Measurements from ENCODE around the gene CACNA2D3.
"Not testable (repeated sequence)": the region's sequence is repeated elsewhere in the genome, so short reads cannot be mapped to it uniquely, and the experiment has no call there.

The CACNA2D3 gene

DNA sequence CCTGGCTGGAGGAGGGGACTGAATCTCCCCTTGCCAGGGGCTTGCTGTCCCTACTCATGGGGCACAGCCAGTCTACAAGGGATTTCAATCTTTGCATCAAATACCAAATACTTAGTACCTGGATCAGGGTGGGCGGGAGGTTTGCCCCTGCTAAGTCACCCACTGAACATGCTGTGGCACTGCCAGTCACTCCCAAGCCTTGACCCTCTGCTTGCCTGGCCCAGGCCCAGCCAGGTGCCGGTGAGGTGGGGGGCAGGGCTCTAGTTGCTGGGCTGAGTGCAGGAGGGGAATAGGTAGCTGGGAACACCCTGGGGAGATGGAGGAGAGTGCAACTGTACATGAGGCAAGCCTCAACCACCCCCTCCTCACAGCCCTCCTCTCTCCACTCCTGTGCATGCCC, 941.8 kb downstream of the CACNA2D3 start:
- no peak for DNase-seq

DNA sequence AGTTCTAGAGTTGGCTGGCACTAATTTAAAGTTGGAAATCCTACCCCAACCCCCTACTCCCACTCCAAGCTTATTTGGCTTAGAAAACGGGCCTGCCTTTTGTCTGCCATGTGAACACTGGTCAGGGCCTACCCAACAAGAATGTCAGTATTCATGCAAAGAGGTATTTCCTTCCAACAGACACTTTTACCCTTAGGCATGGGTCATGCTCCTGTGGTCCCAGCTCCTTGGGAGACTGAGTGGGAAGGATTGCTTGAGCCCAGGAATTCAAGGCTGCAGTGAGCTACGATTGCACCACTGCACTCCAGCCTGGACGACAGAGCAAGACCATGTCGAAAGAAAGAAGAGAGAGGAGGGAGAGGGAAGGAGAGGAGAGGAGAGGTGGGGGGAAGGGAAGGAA, 943.0 kb downstream of the CACNA2D3 start:
- DNase-seq, result no peak

DNA sequence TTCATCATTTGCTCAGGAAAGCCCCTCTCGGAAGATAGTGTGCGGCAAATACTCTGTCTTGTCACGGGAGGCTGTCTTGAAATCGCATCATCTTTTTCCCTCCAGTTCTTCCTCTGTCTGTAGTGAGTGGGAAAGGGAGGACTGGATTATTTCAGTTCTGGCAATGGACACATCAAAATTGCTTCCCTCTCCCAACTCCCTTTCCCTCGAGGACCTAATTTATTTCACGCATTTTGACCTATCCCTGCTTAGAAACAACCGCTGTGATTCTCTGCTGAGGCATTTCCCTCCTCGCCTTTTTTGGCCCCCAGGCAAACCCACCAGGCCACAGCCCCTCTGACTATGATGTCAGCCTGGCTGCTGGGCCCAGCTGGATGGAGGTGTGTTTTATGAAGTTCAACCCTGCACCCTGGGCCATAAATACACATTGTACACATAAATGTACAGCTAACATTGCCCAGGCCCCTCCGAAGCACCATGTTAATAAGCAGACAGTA, 944.2 kb downstream of the CACNA2D3 start:
- DNase-seq, result no peak

DNA sequence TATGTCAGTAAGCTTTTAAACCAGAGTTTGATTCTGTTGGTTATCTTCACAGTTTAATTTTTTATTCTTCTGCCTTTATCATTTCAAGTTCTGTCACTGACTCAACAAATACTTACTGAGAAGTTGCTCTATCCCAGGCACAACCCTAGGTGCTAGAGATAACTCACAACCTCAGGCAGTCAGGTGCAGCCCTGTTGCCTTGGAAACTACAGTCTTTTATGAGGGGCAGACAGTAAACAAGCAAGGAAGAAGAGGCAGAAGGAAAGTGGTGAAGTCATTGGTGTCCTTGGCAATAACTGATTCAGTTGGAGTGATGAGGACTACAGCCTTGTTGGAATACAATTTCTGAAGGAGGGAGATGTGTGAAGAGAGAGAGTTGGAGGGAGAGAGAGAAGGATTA, 947.6 kb downstream of the CACNA2D3 start:
- DNase-seq, result no peak

DNA sequence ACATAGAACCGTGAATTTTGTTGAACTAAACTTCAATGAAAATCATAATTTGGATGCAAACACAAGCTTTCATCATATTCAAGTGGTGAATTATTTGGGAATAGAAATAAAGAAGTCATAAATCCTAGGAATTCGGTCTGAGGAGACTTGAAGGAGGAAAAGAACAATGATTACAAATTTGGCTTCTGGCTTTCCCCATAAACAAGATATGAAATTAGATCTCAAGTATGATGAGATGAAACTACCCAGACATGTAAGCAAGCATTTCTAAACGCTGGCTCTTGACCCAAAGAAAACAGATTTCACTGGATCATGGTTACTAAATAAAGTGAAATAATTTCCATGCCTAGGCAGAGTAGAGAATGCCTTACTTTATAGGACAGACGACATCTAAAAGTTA, 952.4 kb downstream of the CACNA2D3 start:
- no peak for DNase-seq

DNA sequence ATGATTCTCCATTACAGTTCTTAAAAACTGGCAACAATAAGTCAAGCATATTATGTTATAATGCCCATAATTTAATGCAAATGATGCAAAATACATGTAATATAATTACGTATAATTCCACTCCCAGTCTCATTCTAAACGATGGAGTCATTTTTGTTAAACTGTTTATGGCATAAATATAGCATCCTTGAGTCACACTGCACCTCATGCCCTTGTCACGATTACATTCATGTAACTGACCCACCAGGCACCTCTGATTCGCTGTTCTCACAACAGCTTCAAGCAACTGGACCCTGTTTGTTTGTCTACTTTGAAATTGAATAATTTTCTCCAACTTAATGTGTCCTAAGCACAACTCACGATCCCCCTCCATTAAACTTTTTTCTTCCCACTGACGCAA, 953.5 kb downstream of the CACNA2D3 start:
- DNase-seq, result no peak

DNA sequence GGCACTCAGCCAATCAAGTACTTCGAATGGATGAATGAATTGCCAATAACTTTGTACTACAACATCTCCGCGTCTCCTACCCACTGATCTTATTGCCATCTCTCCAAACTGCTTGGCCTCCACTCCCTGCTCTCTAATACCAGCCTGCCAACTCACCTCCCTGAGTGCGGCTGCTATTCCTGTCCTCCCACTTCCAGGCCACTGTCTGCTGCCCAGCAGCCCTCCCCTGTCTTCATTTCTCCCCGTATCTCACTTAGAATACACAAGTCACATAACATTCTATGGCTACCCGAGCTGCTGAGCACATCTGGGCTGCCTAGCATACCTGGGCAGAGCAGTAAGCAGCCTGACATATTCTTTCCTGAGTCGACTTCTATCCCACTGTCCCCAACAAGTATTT, 955.4 kb downstream of the CACNA2D3 start:
- no peak for DNase-seq

DNA sequence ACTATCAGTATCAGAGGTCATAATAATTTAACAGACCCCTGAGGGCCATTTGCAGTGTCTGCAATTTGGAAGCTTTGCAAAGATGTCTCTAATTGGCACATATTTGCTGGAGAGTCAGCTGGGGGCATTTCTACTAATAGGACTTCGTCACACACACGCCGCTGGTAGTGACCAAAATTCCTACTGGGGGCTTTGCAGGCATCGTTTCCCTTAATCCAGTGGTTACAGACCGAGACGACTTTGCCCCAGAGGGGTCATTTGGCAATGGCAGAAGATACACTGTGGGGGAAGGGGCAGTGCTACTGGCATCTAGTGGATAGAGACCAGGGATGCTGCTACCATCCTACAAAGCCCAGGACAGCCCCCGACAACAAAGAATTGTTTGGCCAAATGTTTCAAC, 956.5 kb downstream of the CACNA2D3 start:
- DNase-seq, result no peak

DNA sequence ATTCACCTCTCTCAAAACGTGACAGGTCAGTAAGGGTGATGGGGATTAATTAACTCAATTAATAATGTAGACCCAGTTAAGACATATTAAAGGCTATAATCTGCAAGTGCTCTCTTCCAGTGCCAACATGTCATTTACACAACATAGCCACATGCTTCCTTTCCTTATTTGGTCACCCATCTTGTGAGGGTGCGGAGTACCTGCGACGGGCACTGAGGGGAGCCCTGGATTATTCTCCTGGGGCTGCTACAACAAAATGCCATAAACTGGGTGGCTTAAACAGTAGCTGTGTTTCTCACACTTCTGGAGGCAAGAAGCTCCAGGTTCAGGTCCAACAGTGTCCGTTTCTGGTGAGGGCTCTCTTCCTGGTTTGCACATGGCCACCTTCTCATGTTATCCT, 962.9 kb downstream of the CACNA2D3 start:
- no peak for DNase-seq

DNA sequence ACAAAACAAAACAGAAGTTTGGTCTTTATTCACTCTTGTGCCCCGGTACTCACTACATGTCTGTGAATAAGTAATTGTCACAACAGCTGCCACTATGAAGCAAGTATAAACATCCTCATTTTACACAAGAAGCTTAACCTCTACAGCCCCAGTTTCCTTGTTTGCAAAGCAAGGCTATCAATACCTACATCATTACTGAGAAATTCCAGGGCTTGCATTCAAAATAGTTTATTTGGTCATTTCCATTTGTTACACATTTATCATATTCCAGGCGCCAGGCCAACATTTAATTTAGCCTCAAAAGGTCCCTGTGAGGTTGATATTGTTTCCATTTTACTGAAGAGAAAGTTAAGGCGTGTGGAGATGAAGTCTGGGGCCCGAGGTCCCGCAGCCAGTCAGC, 966.9 kb downstream of the CACNA2D3 start:
- no peak for DNase-seq

DNA sequence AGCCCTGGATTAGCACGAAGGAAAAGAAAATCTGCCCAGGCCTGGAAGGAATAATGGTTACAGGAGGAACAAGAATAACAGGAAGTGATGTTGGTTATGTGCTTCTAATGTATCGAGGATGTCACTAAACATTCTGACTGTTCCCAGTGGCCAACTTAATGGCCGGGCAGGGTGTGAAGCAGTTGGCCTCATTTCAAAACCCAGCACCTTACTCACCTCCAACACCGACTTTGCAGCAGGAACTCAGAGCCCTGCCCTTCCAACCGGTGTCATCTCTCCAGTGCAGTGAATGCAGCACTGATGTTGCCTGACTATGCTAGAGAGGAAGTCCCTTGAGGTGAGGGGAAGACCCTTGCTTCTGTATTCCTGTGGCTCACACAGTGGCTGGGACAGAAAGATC, 967.9 kb downstream of the CACNA2D3 start:
- no peak for DNase-seq

DNA sequence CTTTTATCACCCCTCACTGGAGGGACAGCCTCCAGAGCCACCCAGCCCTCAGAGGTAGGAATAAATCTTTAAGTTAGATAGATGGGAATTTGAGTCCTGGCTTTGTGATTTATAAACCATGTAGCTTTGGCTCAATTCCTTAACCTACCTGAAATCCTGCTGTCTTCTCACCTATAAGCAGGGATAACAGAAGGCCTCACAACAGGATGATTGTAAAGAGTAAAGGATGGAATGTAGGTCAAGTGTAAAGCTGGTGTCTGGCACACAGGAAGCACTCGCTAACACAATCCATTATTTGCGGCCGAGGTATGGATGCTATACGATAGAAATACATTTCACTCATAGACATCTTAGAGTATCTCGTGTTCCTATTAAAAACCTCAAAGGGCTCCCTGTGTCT, 968.4 kb downstream of the CACNA2D3 start:
- no peak for DNase-seq

DNA sequence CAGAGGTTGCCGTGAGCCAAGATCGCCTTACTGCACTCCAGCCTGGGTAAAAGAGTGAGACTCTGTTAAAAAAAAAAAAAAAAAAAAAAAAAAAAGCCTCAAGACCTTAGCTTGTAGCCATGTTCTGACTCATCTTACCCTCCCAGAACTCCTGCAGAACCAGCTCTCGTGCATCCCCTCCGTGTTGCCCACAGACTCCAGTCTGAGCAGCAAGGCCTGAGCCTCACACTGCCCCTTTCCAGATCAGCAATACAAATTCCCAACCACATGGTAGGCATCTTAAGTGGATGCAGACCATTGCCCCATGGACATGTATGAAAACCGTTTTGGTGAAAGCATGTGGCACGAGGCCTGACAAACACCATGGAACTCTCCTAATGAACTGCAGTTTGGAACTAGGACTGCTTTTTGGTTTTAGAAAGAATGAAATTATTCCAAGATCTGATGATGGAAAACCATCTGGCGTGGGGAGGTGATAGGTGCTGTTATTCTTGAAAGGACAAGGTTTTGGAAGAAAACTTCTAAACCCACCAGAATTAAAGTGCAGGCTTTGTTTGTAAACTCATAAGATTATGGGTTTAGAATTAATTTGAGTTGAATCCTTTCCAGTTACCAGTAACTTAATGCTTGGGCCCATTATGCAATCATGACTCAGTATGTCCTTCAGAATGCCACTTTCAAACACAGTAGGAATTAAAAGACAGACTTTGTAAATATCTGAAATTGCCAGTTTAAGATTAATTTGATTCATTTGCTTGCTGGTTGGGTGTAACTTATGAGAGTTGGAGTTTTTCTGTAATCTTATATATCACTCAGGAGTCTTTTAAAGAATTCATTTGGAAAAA, 969.3 kb downstream of the CACNA2D3 start:
- DNase-seq, result no peak

DNA sequence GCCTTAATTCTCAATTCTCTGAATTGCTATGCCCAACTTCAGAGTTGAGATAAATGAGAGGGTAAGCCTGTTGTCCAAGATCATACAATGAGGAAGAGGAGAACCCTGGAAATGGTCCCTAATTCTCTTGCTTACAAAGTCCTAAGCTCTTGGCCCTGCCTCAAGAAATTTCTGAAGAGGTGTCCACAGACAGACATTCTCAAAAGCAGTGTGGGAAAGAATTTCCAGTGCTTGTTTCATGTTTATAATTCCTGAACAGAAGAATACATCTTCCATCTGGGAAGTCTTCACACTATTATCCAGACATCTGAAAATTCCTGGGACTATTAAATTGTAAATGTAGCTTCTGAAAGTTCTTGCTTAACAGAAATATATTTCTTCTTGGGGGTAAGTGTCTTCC, 972.3 kb downstream of the CACNA2D3 start:
- DNase-seq, result no peak

DNA sequence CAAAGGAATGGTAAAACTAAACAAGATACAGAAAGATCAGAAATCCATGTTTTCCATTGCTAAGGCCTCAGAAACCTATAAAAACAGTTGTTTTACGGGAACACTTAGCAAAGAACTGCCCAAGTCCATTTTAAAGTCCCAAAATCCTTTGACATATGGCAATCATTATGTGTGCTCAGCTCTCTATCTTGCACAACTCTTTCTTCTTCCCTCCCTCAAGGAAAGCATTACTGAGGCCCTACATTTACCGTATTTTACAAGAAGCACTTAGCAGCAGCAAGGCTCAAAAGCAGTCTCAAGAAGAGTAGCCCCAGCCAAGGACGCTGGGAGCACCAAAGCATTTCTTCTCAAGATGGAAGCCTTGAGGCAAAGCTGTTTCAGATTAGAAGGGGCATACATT, 975.1 kb downstream of the CACNA2D3 start:
- no peak for DNase-seq

DNA sequence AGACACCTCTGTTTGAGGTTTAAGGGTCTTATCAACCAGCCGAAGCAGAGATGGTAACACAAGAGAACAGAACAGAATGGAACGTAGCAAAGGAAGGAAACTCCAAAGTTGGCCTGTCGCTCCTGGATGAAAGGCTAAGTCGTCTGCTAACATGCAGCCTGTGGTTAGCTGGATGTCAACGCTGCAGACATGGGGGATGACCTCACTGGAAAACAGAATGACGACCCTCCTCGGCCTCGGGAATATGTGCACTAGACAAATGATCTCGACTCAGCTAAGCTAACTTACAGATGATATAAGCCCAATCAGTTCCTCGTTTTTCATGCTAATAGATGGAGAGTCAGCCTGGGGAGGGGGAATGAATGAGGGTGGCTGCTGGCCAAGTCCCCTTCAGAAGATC, 983.3 kb downstream of the CACNA2D3 start:
- DNase-seq, result no peak

DNA sequence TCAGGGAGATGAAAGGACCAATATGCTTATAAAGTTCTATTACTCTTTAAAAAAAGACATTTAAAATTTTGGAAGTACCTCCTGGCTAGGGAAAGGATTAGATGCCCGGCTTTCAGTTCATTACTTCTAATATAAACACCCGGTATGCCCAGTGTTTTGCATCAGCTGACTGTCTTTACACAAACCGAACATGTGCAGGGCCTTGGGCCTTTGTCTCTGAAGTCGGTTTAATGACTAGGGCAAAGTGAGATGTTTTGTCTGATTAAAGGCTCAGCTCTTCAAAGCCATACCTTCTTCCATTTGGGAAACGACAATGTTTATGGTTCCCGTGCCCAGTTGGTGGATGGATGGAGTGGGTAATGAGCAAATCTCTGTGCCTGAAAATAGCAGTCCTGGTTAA, 984.8 kb downstream of the CACNA2D3 start:
- no peak for DNase-seq

DNA sequence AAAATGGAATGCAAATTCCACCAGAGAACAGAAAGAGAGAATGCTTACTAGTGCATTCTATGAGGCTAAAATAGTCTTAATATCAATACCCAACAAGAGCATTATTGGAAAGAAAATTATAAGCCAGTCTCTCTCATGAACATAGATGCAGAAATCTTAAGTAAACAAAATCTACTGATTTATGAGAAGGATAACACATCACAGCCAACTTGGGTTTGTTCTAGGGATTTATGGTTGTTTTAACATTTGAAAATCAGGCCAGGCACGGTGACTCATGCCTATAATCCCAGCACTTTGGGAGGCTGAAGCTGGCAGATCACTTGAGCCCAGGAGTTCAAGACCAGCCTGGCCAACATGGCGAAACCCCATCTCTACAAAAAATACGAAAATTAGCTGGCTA, 989.6 kb downstream of the CACNA2D3 start:
- not testable (repeated sequence) for DNase-seq

DNA sequence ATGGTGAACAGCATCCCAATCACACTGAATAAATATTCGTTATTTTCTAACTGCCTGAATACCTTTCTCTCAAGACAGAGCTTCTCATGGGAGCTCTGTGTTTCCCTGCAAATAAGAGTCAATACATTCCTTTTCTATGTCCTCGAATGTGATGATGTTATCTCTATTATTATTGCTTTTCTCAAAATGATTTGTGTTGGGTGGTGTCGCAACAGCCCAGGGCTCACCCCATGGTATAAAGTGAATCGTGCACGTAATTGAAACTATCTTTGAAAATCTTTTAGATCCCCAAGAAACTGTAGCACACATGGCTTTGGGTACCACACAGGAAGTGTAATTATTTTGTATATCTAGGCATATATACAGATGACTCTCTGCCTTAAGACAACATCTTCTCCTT, 996.1 kb downstream of the CACNA2D3 start:
- DNase-seq, result no peak

DNA sequence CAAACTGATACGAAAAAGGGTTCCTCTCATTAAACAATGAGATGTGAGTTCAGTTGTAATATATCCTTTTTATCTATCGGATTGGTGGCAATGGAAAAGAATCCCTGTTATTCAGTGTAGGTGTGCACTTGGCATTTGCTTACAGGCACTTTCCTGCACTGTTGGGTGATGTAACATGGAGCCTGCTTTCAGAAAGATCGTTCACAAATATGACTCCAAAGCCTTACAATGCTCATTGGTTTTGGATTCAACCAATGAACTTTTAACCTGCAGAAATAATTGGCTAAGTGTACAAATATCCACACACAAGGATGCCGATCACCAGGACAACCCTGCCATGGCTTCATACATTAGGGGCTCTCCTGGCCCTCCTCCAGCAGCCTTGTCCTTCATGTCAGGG, 996.9 kb downstream of the CACNA2D3 start:
- no peak for DNase-seq

DNA sequence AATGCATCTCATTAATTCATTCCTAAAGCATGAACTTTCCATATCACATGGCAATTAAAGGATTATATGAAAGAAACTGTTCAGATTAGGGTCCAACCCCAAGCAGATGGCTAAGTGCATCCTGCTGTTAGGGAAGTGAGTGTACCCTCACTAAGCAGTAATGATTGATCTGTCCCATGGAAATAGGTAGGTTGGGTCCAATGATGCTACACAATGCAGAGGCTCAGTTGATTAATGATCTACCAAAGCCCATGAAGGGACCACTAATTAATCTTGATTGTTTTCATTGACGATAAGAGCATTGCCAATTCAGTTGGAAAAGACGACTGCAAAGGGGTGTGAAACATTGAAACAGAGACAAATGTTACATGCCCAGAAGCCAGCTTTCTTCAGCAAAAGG, 1000.0 kb downstream of the CACNA2D3 start:
- DNase-seq, result no peak

Data from activated CD4-positive, CD25-positive, alpha-beta regulatory T cell treated with anti-CD3 and anti-CD28 coated beads, Interleukin-2, amount 50 U/mL, for 72 hours (primary cell).